Activated CD8-positive, alpha-beta memory T cell treated with anti-CD3 and anti-CD28 coated beads, Interleukin-2, amount 50 U/mL, for 48 hours (primary cell): ENCODE measurements around the gene TFF3.

Source experiments
- DNase-seq: peaks from one replicate; pipeline ENCODE4 v3.0.0-alpha.2; 2020

The TFF3 gene

DNA sequence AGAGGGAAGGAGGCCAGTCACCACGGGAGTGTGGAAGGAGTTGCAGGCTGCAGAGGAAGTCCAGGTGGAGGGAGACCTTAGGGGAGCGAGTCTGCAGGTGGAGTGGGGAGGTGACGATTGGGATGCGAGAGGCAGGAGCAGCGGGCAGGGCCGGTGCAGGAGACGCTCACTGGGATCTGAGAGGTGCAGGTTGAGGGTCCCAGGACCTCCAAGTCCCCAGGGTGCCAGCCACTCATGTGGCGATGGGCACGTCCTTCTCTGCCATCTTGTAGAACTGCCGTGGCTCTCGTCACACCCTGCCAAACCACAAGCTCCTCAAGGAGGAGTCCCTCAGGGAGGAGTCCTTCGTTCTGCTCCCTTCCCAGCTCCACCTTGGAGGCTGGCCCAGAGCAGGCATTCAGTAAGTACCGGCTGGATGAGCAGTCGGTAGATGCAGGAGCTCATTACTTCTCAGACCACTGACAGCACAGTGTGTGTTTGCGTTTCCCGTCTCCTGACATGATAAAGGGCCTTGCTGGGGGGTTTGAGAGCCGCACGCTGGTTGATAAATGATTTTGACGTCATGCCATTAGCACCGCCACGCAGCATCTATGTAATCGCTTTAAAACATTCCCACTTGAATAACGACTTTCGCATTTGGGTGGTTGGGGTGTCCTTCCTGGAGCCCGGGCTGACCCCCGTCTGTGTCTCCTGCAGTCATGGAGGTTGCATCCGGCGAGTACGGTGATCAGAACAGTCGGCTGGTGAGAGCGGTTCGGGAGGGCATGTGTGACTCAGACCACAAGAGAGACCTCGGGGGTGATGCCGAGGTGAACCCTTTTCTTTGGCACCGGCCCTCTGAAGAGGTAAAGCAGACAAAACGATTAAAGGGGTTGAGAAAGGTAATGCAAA lies 27.8 kb downstream of the TFF3 start:
- no peak for DNase-seq

DNA sequence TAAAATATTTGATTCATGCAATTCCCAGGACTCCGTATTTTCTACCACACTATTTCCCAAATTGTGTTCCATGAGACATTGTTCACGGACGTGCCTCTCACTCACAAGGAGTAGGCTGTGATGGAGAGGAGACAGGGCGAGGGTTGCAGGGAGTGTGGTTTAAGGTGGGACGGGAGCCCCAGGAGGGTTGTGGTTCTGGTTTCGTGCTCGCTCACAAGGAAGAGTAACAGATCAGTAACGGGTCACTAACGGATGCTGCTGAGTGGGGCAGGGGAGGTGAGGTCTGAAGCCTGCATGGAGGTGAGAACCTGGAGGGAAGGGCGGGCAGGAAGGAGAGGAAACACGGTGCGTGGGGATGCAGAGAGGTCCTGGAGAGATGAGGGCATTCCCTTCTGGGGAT lies 28.8 kb downstream of the TFF3 start:
- no peak for DNase-seq

DNA sequence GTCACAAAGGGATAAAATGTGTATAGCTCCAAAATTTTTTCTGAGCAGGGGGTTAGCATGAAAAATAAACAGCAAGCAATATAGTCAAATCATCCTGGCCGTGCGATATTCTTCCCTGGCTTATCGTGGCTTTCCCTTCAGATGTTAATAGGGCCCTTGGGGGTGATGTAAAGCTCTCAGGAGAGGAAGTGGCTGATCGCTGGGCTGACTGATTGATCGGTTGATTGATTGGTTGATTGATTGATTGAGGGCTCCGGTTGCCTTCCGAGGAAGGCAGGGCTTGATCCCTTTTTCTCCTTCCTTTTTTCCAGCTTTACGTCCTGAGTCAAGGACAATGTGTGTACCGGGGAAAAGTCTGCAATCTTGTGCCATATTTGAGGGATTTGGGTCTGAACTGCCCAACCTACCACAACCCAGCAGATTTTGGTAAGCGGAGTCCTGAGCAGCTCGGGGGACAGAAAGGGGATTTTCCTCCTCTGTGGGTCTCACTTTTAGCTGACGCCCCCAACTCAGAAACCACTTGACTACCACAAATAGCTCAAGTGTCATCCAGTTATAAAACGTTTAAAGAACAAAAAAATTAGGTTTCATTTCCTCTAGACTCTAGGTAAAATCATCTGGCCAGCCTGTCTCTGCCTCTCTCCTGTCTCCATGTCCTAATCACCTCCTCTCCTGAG lies 29.5 kb downstream of the TFF3 start:
- no peak for DNase-seq

DNA sequence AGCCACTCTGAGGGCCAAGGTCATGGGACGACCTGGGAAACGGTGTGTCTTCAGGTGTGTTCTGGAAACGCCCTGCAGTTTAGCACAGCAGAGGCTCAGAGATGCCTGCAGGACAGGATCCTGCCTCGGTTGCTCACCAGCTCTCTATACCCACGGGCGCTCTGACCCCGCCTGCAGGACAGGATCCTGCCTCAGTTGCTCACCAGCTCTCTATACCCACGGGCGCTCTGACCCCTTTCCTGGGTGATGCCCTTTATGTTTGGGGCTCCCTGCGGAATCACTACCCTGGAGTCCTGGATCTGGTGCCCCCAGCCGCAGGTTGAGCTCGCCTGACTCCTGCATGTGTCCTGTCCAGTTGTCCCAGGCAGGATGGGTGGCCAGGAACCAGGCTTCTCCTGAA lies 32.5 kb downstream of the TFF3 start:
- no peak for DNase-seq

DNA sequence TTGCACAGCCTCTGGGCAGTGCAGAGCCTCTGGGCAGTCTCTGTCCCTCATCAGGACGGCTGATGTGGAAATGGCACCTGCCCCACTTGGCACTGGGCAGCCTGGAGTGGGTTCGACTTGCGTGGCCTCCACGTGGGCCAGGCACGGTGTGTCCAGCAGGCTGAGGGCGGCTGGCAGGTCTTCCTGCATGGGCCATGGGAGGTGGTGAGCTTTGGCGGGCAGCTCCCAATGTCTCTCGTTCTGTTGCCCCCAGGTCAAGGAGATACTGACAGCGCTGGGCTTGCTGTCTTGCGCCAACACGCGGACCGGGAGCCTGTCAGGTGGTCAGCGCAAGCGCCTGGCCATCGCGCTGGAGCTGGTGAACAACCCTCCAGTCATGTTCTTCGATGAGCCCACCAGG lies 33.2 kb downstream of the TFF3 start:
- DNase-seq = no peak

DNA sequence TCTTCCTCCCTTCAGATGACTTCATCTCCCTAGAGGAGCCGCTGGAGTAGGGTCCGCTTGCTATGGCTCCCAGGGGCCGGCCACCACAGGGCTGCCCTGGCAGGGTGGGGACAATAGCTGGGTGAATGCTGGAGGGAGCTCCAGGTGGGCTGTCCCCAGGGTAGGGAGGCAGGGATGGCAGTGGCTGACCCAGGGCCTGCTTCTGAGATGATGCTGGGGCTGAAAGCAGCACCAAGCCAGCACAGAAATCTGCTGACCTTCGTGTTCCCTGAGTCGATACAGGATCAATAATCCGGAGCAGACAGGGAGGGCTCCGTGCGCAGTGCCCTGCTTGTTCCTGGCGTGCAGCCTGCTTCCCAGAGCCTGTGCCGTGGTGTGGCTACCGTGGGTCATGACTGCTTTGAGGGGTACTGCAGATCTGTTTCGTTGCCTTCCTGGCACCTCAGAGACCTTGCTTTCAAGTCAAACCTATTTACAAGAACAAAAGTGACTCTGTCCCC lies 34.0 kb downstream of the TFF3 start:
- DNase-seq = no peak

DNA sequence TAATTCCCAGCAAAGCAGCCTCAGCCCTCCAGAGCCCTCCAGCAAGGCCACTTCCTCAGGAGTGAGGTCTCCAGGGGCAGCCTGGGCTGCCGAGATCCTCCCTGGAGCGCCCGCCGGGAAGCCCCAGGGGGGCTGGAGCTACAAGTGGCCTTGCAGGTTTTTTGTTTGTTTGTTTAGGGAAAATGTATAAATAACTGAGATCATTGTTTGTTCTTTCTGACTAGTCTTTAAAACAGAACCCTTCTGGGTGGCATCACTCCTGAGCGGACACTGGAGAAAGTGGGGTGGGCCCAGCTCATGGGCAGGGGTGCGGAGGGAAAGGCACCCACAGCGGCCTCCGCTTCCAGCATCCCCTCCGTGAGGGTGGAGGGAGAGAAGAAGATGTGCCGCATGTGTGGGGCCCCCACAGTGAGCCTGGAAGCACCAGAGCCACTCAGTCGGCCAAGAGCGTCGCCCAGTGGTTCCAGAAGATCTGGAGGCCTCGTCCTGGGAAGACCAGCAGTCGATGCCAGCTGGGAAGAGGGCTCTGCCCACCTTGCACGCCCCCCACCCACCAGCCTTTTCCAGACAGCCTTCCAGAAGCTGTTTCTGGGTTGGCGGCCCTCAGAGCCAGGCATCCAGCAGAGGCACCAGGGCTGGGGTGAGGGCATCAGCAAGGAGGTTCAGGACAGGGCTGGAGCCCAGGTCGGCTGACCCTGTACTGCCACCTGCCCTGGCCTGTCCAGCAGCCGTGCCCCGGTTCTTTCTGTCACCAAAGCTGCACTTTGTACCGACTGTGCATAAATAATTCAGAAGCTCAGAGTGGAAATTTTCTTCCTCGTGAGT lies 34.6 kb downstream of the TFF3 start:
- no peak for DNase-seq

DNA sequence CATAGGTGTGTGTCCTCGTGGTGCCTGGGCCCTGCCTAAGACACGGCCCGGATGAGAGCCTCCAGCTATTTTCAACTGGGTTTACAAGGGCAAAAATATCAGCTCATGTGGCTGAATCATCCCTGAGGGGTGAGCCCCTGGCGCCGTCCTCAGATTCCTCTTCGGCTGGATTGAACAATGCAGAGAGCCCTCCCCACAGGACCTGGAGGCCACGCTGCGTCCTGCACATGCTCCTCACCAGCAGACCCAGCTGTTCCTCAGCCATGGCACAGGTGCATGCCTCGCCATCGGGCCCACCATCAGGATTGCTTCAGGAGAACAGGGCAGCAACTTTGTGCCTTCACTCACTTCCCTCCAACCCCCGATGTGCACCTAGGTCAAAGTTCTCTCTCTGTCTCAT lies 35.3 kb downstream of the TFF3 start:
- DNase-seq = no peak

DNA sequence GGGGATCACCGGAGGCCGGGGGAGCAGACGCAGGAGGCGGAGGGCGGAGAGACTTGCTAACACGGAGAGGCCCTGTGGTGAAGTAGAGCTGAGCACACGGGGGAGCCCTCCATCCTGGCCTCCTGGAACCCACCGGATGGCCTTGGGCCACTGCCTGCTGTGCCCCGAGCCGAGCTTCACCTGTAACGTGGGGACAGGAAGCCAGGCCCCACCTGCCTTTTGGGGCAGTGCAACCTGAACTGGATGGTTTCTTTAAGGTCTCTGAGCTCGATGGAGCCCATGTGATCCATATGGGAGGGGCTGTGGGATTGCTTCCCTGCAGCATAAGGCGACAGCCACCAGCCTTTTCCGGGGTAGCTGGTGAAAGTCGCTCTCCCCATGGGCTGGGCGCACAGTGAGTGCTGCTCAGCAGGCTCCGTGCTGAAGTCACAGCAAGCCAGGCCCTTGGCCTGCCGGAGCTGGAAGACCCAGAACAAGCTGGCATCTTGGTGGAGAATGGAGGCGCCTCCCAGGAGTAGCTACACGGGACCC lies 35.8 kb downstream of the TFF3 start:
- DNase-seq = no peak

DNA sequence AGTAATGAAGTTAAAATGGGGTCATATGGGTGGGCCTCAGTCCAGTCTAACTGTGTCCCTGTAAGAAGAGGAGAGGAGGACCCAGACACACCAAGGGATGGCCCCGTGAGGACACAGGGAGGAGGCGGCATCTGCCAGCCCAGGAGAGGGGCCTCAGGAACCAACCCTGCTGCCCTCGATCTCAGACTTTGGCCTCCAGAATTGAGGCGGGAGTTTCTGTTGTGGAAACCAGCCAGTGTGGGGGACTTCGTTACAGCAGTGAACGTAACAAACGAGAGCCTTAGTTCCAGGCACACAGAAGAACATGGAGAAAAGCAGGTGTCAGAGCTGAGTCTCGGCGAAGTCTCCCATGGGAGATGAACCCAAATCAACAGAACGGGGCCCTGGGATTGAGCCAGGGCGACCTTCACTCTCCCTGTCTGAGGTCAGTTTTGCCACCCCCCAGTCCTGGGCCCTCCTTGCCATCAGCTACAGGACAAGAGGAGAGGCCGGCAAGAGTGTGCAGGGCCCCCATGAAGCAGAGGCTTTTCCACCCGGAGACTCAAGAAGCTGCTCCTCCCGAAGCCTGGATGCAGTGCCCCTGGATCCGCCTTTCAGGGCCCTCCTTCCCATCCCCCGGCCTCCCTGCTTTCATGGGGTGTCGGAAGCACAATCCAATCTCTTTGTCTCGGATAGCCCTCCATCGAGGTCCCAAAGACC lies 36.6 kb downstream of the TFF3 start:
- DNase-seq = no peak

DNA sequence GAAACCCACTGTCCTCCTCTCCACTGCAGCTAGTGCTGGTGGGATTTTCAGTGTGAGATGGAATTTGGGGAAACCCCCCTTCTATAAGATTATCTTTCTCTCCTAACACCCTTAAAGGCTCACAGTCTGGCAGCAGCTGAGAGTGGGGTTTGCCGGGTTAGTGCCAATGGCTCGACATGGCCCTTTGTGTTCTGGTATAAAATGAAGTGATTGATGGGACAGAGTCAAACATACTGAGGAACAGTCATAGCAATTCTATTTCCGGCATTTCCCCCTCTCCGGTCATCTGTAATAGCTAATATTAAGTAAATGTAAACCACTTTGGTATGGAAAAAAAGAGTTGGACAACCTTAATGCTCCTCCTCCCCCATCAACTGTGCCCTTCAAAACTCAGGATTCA lies 37.6 kb downstream of the TFF3 start:
- no peak for DNase-seq

DNA sequence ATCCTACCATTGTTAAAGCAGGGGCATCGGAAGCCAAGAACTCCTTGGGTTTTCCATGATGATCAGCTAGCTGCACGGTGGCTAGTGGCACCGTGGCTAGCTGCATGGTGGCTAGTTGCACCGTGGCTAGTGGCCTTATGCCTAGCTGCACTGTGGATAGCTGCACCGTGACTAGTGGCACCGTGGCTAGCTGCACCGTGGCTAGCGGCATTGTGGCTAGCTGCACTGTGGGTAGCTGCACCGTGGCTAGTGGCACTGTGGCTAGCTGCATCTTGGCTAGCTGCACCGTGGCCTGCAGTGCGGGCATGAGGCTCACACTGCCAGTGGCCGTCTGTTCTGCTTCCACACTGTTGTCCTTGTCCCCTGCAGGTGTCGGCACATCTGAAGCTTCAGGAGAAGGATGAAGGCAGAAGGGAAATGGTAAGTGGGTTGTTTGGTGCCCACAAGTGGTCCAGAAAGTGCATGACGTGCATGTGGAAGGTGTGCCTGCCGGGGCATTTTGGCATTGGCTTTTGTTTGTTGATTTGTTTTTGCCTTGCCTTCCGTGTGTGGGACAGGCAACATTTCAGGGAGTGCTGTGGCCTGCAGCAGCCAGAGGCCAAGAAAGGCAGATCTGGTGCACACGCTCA lies 38.6 kb downstream of the TFF3 start:
- DNase-seq = no peak

DNA sequence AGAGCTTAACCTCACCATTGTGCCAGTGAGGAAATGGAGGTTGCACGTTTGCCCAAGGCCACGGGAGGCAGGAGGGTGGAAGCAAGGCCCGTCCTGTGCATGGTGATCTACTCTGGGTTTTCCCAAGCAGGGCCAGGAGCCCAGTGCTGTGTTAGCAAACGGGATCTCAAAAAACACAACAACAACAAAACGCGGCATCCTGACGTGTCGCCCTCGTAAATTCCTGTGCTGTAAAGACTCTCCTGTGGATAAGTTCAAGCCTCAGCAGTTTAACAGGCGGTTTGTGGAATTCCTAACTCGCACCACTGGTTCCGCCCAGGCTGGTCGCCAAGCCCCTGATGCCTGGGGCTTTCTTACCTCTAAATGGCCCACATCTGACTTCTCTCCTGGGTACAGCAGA lies 39.1 kb downstream of the TFF3 start:
- no peak for DNase-seq

DNA sequence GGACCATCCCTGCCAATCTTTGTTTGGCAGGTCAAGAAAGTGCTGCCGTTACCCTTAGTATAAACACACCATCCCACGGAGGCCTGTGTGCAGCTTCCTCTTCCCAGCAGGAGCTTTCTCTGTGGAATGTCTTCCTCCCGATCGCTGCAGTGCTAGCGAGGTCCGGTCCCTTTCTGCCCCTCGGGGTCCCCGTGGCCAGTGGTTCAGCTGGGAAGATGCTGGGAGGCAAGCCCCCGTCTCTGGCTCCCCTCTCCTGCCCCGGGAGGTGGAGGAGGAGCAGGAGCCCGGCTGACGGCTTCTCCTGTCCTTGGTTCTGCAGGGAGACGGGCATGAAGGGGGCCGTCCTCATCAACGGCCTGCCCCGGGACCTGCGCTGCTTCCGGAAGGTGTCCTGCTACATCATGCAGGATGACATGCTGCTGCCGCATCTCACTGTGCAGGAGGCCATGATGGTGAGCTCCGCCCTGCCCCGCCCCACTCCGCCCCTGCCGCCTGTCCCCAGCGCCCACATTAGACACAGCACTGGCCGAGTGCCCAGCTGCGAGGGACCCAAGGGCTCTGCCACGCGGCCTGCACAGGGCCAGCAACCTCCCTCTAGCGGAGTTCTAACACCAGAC lies 42.1 kb downstream of the TFF3 start:
- DNase-seq = no peak

DNA sequence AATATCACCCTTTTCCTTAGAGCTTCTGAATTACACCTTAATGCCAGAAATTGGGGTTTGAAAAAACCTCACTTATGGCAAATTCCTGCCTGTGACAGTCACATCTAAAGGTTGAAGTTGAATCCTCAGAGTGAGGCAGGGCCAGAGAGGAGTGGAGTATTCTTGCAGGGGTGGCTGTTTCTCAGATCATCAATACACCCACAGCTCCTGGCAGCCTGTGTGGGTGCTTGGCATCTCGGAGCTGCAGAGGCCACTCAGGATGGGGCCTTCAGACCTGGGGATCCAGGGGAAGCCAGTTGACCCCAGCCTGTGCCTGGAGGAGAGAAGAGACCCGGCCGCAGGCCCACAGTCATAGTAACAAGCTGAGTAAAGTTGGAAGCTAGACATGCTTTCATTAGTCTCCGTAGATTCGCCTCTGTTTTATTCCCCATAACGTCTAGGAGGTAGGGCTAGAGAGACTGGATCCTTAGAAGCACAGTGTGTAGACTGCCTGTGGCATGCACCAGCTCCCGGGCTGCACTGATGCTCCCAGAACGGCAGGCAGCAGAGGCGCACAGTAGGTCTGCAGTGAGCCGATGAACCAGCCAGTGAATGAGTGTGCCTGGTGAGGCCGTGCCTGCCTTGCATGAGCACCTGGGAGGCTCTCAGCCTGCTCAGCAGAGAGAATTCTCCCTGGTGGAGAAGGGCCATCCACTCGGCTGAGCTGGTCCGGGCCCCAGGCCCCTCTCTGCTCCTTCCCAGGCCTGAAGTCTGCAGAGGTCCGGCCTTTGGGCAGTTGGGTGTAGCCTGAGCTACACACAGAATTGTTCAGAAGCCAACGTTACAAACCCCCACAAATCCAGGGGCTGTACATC lies 42.9 kb downstream of the TFF3 start:
- no peak for DNase-seq

DNA sequence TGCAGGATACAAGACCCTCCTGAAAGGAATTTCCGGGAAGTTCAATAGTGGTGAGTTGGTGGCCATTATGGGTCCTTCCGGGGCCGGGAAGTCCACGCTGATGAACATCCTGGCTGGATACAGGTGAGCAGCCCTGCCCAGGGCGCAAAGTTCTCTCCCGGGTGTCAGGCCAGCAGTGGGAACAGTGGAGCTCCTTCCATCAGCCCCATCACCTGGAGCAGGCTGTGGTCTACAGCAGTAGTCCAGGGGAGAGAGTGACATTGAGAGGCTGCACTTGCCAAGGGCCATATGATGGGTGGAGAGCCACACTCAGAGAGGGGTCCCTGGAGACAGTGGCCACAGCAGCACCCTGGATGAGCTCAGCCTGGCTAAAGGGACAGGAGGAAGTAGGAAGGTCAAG lies 44.1 kb downstream of the TFF3 start:
- no peak for DNase-seq

DNA sequence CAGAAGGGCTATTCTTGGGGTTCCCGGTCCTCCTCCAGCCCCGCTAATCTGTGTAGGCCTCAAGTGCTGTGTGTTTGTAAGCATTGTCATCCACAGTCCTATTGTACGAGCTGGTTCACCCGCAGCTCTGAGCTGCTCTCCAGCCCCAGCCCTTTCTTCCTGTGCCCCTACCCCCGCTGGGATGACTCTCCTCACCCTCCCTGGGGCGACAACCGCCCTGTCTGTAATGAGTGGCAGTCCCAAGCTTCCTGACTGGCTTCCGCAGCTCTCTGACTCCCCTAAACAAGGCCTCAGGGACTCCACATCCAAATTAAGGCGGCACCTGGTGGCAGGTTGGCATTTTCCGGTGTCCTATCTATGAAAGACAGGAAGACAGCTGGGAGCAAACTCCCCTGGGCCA lies 45.8 kb downstream of the TFF3 start:
- DNase-seq = no peak

DNA sequence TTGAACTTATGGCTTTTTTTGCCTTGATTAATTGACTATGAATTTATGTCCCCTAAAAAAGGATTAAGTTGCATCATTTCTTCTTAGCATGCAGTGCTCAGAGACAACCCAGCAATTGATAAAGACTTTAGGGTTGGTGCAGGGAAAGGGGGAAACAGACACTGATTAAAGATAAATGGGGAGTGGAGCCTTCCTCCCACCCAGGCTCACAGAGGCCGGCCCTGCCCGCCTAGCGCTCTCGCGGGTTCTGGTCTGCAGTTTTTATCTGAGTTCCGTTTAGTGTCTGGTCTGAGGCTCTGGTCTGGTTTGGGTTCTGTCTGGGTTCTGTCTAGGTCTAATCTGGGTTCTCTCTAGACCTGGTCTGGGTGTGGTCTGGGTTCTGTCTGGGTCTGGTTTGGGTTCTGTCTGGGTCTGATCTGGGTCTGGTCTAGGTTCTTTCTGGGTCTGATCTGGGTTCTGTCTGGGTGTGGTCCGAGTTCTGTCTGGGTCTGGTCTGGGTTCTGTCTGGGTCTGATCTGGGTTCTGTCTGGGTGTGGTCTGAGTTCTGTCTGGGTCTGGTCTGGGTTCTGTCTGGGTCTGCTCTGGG lies 48.1 kb downstream of the TFF3 start:
- no peak for DNase-seq

DNA sequence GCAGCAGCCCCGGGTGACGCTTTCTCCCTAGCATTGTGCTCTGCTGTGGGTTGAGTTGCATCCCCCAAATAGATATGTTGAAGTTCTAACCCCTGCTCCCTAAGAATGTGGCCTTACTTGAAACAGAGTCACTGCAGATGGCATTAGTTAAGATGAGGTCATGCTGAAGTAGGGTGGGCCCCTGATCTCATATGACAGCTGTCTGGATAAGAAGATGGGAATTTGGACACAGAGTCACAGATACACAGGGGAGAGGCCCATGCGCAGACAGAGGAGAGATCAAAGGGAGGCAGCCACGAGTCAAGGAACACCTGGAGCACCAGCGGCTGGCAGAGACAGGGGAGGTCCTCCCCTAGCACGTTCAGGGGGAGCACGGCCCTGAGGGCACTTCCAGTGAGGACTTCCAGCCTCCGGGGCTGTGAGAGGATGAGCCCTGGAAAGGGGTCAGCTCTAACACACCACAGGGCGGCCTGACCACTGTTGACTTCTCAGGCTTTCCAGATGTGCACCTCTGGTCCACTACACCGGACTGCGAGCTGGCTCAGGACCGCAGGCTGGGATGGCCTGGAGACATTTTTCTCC lies 49.9 kb downstream of the TFF3 start:
- no peak for DNase-seq
